ENCODE data around the gene PCNX2.

The PCNX2 gene

DNA sequence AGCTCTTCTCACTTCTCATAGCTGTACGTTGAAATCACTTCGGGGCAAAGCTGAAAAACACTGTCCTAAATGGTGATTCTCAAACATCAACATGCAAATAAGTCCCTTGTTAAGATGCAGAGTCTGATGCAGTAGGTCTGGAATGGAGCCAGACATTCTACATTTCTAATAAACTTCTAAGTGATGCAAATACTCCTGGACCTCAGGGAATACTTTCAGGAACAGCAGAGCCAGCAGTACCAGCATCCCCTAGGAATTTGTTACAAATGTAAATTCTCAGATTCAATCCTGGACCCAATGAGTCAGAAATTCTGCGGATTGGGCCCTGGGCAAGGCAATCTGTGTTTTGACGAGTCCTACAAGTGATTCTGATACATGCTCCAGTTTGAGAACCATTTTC is 152.3 kb downstream of the PCNX2 start:
- H2AFZ ChIP-seq (ENCODE audit: low read length), result no peak overlapping the region
- H4K20me1 ChIP-seq (ENCODE audit: insufficient read depth, low read length, poor library complexity, severe bottlenecking), result no peaks in the 10 kb centered on the region
- H3K9me3 ChIP-seq (ENCODE audit: insufficient read depth, low read depth, low read length), result no peaks in the 10 kb centered on the region
- H3K36me3 ChIP-seq (ENCODE audit: insufficient read depth, low read length), result no peaks in the 10 kb centered on the region
- H3K79me2 ChIP-seq (ENCODE audit: insufficient read depth, low read length), result no peaks in the 10 kb centered on the region
- no peak overlapping the region for H3K4me3 ChIP-seq (ENCODE audit: low read length, poor library complexity, severe bottlenecking)
- H3F3A ChIP-seq (ENCODE audit: low read depth), result no peaks in the 10 kb centered on the region
- H3K9me2 ChIP-seq (replicated peaks; ENCODE audit: low read depth, low read length), result no peaks in the 10 kb centered on the region
- no peaks in the 10 kb centered on the region for H3K27me3 ChIP-seq (ENCODE audit: insufficient read depth, low read length, poor library complexity, severe bottlenecking)
- no peak overlapping the region for H3K4me2 ChIP-seq (ENCODE audit: low read depth, low read length, poor library complexity, severe bottlenecking)
- no peak overlapping the region for H3K9ac ChIP-seq (ENCODE audit: low read depth, low read length, poor library complexity, severe bottlenecking)
- TF ChIP-seq EZH2phosphoT487 (IDR thresholded peaks at IDR 0.05; ENCODE audit: borderline replicate concordance), result no peak
- TF ChIP-seq, protein P1, sequence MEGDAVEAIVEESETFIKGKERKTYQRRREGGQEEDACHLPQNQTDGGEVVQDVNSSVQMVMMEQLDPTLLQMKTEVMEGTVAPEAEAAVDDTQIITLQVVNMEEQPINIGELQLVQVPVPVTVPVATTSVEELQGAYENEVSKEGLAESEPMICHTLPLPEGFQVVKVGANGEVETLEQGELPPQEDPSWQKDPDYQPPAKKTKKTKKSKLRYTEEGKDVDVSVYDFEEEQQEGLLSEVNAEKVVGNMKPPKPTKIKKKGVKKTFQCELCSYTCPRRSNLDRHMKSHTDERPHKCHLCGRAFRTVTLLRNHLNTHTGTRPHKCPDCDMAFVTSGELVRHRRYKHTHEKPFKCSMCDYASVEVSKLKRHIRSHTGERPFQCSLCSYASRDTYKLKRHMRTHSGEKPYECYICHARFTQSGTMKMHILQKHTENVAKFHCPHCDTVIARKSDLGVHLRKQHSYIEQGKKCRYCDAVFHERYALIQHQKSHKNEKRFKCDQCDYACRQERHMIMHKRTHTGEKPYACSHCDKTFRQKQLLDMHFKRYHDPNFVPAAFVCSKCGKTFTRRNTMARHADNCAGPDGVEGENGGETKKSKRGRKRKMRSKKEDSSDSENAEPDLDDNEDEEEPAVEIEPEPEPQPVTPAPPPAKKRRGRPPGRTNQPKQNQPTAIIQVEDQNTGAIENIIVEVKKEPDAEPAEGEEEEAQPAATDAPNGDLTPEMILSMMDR (conservative IDR thresholded peaks at IDR 0.05; ENCODE audit: low read length), result no peak
- no peaks in the 10 kb centered on the region for H3K4me1 ChIP-seq (ENCODE audit: insufficient read depth, low read length, poor library complexity, severe bottlenecking)

DNA sequence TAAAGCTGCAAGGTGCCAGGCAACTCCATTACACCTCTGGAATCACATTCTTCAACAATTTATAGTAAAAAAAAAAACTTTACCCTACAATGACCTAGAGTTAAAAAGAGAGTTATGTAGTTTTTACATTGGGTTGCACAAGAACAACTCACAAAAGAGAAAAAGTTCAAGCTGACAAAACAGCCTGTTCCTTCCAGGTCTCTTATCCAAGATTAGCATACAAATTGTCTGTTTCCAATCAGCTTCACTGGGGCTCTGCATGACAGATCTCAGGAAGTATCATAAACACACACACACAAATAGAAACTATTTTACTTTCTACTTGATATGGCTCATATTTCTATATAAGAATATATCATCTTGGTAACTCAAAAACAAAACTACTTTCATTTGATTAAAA is 154.6 kb downstream of the PCNX2 start:
- Histone ChIP-seq H3K27me3 (ENCODE audit: insufficient read depth, low read length, poor library complexity, severe bottlenecking) (no peaks in the 10 kb centered on the region), H3K4me2 (ENCODE audit: low read depth, low read length, poor library complexity, severe bottlenecking) (no peak overlapping the region), H4K20me1 (ENCODE audit: insufficient read depth, low read length, poor library complexity, severe bottlenecking) (no peaks in the 10 kb centered on the region), H3K4me3 (ENCODE audit: low read length, poor library complexity, severe bottlenecking) (no peak overlapping the region), H3K4me1 (ENCODE audit: insufficient read depth, low read length, poor library complexity, severe bottlenecking) (no peaks in the 10 kb centered on the region), H3K36me3 (ENCODE audit: insufficient read depth, low read length) (no peaks in the 10 kb centered on the region), H3K9ac (ENCODE audit: low read depth, low read length, poor library complexity, severe bottlenecking) (no peak overlapping the region), H3K9me2 (replicated peaks; ENCODE audit: low read depth, low read length) (no peaks in the 10 kb centered on the region), H2AFZ (ENCODE audit: low read length) (no peak overlapping the region), H3F3A (ENCODE audit: low read depth) (no peaks in the 10 kb centered on the region), H3K9me3 (ENCODE audit: insufficient read depth, low read depth, low read length) (no peaks in the 10 kb centered on the region), H3K79me2 (ENCODE audit: insufficient read depth, low read length) (no peaks in the 10 kb centered on the region)
- TF ChIP-seq EZH2phosphoT487 (IDR thresholded peaks at IDR 0.05; ENCODE audit: borderline replicate concordance), result no peak
- TF ChIP-seq, protein P1 (conservative IDR thresholded peaks at IDR 0.05; ENCODE audit: low read length), result no peak

DNA sequence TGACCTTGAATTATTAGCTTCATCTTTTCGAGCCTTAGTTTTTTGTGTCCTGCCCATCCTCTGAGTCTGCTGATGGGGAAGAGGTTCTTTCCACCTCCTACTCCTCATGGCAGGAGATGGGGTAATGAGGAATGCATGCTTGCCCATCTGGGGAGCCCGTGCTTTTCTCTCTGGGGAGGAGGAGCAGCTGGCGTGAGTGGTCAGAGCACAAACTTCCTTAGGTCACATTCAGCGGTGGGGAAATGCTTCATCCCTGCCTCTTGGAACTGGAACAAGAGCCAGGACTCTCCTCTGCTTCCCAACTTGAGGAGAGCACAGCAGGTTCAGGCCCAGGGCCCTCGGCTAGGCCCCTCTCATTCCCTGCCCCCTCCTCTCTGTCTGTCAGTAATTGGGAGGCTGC is 155.0 kb downstream of the PCNX2 start:
- no peak overlapping the region for H3K9ac ChIP-seq (ENCODE audit: low read depth, low read length, poor library complexity, severe bottlenecking)
- H4K20me1 ChIP-seq (ENCODE audit: insufficient read depth, low read length, poor library complexity, severe bottlenecking), result no peaks in the 10 kb centered on the region
- TF ChIP-seq, protein P1 (conservative IDR thresholded peaks at IDR 0.05; ENCODE audit: low read length), result no peak
- TF ChIP-seq EZH2phosphoT487 (IDR thresholded peaks at IDR 0.05; ENCODE audit: borderline replicate concordance), result no peak
- H3K4me2 ChIP-seq (ENCODE audit: low read depth, low read length, poor library complexity, severe bottlenecking), result no peak overlapping the region
- H2AFZ ChIP-seq (ENCODE audit: low read length), result no peak overlapping the region
- no peaks in the 10 kb centered on the region for H3F3A ChIP-seq (ENCODE audit: low read depth)
- no peaks in the 10 kb centered on the region for H3K9me3 ChIP-seq (ENCODE audit: insufficient read depth, low read depth, low read length)
- H3K79me2 ChIP-seq (ENCODE audit: insufficient read depth, low read length), result no peaks in the 10 kb centered on the region
- no peak overlapping the region for H3K4me3 ChIP-seq (ENCODE audit: low read length, poor library complexity, severe bottlenecking)
- H3K9me2 ChIP-seq (replicated peaks; ENCODE audit: low read depth, low read length), result no peaks in the 10 kb centered on the region
- no peaks in the 10 kb centered on the region for H3K36me3 ChIP-seq (ENCODE audit: insufficient read depth, low read length)
- H3K27me3 ChIP-seq (ENCODE audit: insufficient read depth, low read length, poor library complexity, severe bottlenecking), result no peaks in the 10 kb centered on the region
- no peaks in the 10 kb centered on the region for H3K4me1 ChIP-seq (ENCODE audit: insufficient read depth, low read length, poor library complexity, severe bottlenecking)

Data from Loucy (cell line).